ENCODE results near the gene PIP4K2A.

The PIP4K2A gene

DNA sequence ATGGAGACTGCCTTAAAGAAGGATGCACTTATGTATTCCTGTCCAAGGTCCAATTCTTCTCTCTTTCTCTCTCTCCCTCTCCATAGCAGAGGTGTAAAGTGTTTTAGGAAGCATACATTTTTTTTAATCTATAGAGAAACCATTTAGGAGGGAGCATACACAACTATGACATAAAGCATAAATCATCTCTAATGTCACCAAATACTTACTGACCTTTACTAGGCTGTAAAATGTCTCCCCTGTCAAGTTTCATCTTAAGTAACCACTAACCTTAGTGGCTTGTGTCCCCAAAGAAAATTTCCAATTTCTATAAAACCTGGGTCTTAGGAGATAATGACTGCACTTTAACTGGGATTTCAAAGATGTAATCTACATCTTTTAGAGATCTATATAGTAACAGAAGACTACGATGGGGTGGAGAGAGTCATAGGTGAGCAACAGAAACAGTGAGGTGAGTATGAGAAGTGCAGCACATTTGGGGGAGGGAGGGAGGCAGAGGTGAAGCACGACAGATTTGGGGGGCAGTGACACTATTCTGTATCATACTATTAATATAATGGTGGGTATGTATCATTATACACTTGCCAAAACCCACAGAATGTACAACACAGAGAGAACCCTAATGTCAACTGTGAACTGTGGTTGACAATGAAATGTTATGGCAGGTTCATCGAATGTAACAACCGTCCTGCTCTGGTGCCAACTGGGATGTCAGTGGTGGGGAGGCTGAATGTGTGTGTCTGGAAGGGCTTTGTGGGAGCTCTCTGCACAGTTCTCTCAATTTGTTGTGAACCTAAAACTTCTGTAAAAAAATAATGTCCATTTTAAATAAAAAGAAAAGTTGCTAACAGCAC is 79.5 kb downstream of the PIP4K2A start:
- no peak for DNase-seq

DNA sequence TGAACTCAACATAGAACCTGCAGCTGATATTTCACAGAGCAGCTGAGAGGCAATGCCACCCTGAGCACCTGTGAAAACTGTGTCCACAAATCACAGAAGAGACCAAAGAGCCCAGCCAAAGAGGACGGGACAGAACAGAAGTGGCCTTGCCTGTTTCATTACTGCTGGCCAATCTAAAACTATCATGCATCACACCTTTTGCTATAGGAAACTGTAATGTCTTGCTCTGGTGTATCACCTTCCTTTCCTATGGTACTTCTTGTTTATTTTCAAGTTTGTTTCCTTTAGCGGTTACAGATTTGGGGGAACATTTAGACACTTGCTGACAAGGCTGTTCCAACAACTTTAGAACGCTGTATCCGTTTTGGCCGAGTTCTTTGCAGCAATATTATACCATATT is 80.3 kb downstream of the PIP4K2A start:
- DNase-seq, result no peak

DNA sequence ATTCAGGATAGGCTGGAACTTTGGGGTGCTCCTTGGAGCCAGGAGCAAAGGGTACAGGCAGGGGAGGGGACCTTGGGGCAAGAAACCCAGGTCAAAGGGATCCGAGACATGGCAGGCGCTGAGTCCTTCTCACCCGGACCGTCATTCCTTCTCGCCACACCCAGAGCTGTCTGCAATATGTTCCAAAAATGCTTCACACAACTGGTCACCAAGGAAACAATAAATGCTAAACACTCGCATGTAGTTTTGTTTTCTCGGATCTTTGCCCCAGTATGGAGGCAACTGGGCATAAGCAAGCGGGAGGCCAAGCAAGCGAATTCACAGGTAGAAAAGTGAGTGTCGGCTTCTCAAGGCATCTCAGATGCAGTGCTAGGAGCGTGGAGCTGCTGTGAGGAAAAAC is 80.8 kb downstream of the PIP4K2A start:
- no peak for DNase-seq

DNA sequence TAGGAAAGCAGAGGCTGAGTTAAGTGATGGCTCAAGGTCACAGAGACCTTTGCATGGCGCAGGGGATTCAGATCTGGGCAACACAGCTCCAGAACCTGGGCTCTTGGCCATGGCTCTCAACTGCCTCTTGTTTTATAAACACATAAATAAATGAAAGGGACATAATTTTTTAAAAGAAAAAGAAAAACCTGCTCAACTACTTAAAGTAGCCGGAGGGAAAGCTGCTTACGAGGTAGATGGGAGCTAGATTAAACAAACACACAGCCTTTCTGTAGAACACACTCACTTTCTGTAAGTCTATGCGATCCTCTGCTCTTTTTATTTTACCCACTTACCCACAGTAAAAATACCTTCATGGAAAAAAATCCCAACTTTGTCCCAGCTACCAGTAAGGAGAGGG is 81.3 kb downstream of the PIP4K2A start:
- DNase-seq, result no peak

DNA sequence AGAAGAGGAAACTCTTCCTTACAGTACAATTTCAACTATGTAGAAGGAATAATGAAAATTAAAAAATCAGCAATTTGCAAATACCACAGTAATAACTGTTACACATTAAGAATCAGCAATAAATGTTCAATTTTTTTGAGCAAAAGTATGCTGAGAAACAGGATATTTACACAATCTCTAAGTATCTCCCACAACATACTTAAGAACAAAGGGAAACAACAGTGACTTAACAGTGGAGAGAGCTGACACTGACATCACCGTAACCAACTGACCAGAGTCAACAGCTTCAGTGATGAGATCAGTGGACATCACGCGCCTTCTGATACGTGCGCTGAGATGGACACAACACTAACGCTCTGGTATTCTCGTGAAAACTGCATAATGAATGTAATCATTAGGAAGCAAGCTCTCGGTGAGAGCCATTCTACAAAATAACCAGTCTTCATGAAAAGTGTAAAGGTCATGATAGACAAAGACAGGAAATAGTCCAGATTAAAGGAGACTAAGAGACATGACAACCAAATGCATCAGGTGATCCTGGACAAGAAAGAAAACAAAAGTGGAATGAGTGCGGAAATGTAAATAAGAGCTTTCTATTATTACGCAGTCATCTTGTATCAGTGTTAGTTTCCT is 82.6 kb downstream of the PIP4K2A start:
- no peak for DNase-seq

DNA sequence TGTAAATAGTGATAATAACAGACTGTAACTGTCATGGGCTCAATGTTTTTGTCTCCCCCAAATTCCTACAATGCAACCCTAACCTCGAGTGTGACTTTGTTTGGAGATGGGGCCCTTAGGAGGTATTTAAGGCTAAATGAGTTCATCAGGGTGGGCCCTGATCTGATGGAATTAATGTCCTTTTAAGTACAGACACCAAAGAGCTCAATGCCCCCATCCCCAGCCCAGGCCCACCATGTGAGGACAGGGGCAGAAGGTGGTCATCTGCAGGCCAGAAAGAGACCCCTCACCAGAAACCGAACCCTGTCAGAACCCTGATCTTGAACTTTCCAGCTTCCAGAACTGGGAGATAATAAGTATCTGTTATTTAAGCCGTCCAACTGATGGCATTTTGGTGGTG is 83.2 kb downstream of the PIP4K2A start:
- DNase-seq, result no peak

DNA sequence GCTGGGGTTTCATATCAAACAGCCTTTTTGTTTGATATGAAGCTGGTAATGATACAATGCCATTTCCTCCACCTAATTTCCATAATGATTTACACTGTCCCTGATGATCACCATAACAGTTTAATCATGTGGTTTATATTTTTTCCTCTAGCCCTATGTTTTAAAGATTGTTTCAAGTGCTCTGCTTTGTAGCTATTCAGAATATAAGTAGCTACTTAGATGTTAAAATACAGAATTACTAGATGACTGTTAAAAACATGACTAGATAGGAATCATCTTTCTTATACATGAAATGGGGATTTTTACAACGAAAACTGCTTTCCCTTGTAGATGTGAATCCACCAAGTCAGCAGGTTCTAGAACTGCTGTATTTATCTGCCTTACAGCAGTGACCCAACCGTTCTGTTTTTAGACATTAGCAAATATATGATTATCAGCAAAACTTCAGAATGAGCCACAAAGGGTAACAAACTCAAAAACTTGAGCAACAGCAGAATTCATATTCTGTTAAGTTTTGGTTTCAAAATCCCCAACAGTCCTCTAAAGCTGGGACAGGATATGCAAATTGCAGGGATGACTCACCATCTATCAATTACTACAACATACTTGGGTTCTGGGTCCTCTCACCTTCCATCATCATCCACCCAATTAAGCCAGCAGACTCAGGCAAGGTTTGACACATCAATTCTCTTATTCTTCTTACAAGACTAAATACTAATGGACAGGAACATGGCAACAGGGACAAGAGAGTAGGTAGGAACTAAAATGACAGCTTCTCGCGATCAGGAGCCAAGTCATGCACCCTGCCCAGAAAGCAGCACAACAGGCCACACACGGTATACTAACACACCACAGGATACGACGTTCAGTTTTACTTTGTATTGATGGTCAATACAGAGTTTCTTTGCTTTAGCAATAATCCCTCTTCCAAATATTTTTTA is 83.9 kb downstream of the PIP4K2A start:
- no peak for DNase-seq

DNA sequence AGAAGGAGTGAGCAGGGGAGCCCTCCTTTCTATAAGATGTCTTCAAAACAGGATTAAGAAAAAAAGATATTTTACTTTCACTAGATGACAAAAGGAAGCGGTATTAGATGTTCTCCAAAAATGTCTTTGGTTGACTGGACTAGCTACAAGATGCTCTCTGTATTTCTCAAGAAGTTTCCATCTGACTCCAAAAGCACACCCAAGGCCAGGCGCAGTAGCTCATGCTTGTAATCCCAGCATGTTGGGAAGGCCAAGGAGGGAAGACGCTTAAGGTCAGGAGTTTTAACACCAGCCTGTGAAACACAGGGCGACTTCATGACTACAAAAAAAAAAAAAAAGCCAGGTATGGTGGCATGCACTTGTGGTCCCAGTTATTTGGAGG is 84.5 kb downstream of the PIP4K2A start:
- no peak for DNase-seq

DNA sequence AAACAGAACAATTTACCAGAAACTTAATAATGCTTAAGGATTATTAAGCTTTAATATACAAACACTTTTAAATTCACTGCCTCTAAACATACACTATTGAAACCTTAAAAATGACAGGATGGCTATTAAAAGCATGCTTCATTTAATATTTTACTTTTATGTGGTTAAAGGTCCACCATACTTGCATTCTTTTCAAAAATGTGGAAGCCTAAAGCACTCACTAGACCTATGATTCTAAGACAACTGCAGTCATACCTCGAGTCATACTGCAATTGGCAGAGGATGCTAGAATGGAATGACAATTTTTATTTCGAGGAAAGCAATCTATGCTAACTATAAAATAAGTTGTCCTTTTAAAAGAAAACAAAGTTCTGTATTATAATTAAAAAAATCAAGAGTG is 85.3 kb downstream of the PIP4K2A start:
- no peak for DNase-seq

DNA sequence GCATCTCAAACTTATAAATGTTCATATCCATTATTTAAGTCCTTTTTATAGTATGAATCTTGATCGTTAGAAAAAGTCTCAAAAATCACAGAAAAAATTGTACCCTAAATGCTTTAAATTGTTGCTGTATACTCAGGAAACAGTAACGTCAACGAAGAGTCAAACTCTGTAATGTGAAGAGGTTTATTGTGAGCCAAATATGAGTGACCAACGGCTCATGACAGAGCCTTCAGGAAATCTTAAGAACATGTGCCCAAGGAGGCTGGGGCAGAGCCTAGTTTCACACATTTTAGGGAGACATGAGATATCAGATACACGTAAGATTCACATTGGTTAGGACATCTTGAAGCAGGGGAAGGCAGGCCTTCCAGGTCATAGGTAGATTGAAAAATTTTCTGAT is 86.1 kb downstream of the PIP4K2A start:
- no peak for DNase-seq

DNA sequence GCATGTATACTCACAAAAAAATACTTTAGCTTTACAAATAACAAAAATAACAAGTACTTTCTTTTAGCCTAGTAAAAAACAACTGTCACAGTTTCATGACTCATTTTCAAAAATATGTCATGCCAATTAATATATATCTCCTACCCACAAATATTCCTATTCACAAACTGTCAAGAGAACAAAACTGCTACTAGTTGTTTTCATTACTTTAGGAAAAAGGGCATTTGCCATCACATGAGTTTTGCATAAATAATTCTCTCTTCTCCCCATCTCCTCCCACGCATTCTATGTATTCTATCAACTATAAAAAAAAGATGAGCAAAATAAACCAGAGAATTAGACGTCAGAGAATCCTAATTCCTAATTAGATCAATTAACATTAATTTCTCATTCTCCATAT is 87.6 kb downstream of the PIP4K2A start:
- no peak for DNase-seq

DNA sequence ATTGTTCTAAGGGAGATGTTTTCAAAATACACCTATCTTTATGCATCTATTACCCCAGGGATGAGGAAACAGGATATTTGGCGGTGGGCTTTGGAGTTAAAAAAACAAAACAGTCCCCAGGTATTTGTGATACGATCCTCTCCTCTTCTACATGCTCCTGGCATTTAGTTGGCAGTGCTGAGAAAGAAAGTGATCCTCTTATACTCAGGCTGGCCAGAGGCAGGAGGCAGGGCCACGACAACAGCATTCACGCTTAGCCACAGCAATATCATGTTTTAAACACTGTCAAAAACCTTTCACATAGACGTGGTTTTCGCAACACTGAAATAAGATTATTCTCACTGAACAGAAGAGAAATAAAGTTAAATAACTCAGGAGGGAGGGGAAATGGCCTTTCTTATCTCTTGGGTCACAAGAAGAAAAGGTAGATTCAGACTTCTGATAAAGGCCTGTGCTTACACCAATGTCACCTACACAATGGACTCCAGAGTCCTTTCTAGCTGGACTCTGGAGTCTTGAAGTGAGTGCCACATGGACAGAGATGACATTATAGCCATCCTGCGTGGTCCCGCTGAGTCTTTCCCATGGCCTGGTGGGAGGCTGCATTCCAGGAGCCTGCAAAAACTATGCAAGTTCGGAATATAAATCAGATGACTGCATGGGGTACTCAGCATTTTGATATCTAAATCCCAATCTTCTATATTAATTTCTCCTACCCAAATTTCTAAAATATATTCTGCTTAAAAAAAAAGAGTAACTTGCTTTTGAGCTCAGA is 88.7 kb downstream of the PIP4K2A start:
- no peak for DNase-seq

DNA sequence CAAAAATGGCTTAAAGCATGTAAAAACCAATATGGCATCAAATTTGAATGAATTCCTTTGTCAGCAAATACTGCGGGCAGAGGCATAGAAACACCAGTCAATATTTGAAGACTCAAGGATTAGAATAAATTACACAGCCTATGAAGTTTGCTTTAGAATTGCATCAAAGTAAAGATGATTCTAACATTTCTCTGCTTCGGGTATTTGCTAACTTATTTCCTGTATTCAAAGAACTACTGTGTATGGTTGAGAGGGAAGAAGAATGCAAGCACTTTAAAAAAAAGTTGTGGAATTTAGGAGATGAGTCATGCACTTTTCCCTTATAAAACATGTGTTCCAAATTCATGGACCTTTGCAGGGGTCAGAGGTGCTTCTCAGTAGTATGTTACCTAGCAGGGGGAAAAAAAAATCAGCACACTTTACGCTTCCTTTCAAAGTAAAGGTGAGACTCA is 90.1 kb downstream of the PIP4K2A start:
- DNase-seq, result no peak

DNA sequence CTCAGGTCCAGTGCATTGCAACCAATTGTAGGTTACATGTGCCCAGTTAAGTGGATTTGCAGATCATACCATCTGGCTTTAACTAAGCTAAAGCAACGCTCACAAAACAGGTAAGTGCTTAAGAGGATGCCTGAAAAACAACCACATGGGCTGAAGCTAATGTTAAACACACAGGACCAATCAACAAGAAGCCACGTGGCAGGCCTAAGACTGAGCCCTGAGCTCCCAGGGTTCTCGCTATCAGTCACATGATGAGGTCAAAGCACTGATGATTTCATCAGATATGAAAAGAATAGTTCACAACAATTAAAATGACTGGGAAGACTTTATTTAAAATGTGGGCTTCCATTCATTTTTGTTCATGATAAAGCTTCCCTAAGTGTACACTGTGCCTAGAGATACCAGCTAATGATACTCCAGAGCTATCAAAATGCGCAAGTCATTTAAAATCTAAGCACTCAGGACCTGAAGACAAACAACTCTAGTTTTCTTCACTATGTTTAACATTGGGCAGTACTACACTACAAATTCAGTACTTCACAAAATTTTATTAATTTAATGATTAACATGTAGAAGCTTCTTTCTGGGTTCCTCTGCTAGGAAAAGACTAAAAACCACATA is 90.6 kb downstream of the PIP4K2A start:
- no peak for DNase-seq

DNA sequence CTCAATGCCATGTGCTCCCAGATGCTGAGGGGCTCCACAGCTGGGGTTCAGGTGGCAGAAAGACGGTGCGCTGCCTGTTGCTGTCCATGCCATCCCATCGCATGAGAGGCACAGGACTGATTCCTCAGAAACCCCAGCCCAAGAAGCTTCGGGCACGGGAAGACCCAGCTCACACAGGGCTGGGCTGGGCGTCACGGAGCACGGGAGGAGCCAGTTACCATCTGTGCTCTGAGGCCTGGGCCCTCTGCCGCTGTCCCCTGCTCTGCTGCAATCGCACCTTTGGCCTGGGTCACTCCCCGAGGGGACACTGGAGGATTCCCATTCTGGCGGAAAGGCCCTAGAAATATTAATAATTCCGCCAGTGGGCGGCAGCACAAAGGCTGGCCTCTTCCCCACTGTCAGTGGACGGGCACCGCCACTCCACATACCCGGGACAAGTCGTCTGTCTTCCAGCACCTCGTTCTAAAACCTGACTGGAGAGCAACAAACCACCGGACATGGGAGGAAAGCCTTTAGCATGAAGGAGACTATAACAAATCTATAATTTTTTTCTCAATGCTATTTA is 92.1 kb downstream of the PIP4K2A start:
- DNase-seq, result no peak

DNA sequence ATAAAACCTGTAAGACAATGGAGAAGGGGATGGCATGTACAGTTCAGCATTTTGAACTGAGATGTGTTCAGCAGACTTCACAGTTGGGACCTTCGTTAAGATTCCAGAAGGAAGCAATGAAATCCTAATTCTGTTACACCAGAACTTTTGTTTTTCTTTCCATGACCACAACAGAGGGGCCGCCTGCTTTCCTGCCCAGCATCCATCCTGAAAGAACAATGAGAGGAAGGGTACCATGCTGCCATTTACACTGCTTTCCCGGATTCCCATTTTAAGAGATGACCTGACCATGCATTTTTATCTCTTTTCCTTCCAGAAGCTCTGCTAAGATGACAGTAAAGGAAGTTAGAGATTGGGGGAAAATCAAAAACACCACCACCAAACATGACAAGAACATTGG is 92.7 kb downstream of the PIP4K2A start:
- no peak for DNase-seq

DNA sequence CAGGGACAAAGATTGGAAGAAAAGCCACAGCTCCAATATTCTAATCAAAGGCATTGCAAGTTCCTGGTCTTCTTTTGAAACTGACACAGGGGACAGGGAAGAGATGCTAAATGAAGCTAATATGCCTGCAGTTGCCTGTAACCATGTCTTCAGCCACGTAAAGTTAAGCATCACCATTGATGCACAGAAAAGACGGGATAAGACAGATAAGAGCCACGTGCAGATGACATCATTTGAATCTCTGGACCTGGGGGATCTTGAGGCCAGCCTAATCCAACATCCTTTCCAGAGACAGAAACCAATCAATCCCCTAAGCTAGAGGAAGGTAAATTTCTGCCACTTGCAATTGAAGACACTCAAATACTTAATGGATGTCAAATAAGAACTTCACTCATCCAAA is 93.4 kb downstream of the PIP4K2A start:
- no peak for DNase-seq

DNA sequence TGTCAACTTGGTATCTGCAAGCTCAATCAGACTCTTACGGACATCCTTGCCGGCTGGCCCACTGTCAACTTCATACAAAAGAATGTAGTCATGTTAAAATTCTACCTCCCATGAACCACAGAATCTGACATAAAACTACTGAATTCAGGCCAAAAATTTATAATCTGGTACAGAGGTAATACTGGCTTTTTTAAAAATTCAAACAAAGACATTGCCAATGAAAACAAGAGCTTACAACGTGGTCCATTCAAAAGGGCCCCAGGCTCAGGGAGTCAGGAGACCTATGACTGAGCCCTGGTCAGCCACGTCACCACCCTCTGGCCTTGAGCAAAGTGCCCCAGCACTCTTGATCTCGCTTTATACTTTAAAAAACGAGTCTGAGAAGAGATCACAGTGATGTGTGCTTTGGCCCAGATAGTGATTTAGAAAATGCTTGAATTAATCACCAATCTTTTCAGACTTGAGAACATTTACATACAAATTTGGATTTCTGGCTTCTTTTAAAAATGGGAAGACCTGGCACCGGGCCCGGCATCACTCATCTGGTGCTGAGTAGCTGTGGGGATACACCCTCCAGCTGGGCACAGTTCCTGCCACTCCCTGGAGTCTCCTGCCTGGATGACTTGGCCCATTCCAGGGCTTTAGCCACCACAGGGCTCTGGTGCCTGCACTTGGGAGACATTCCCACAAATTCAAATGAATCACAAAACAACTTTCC is 94.1 kb downstream of the PIP4K2A start:
- DNase-seq, result no peak

DNA sequence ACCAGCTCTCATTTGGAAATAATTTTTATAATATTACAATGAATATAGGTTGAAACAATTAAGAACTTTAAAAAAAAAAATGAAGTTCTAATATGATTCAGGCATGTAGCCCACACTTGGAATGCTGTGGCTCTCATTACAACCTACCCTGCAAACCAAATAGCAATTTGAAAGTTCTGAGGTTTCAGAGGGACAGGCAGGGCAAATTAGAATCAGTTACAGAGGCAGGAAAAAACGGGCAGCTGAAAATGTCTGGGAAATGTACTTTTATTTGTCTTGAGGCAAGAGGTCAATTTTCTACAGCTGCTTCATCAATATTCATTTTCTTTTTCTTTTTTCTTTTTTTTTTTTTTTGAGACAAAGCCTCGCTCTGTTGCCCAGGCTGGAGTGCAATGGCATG is 95.3 kb downstream of the PIP4K2A start:
- DNase-seq, result no peak

DNA sequence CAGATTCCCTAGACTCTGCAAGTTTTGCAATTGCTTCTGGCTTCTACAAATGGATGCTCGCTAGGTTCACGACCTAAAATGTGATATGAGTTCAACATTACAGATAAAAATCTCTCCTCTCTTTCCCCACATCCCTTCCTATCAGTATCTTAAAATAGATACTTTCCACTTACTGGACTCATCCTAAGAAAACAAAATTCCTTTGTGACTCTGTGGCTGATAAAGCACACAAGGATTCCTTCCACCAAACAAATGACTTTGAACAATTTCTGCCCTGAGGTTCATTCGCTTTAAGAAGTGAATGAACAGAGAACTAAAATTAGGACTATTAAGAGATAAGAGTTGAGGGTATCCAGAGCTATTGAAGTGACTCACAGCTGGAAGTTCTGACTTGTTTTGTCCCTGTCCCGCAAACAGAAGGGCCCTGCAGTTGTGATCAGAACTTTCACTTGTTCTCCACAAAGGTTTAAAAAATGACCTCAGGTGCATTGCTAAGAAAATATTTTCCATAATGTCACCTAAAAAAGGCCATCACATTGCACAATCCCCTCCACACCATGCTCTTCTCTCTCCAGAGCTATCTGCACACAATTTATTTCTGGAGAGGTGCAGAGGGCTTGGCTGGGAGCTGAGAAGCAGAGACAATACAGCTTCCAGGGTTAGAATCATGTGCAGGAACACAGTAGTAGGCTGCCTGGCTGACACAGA is 96.1 kb downstream of the PIP4K2A start:
- no peak for DNase-seq

DNA sequence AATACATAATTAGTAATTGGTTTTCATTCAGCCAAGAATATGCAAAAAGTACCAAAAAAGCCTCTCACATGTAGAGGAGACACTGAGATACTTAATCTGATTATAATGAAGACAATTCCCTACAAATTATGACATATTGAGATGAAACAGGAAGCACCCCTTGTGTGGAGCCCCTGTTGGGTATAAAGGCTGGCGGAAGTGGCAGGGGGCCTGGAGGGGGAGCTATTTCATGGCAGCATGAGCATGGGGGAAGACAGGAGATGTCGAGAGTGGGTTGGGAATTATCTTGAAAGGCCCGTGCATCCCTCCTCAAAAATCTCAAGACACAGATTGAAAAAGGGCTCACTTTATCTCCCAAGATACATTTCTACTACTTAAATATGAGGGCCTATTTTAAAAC is 96.9 kb downstream of the PIP4K2A start:
- DNase-seq, result no peak

Data from NCI-H526 treated with DMSO at 0.1 percent for 48 hours (cell line).